ENCODE measurements around the gene ZNF225.
A peak's percentile ranks its signal among the peaks of the same experiment; 100 is the strongest.
"Not testable (repeated sequence)": the region's sequence is repeated elsewhere in the genome, so short reads cannot be mapped to it uniquely, and the experiment has no call there.

Gene ZNF225

GRCh38 chr19:44163789-44164188 is 50.6 kb downstream of the ZNF225 start:
- DNase-seq (ENCODE audit: low spot score) = no peak

DNA sequence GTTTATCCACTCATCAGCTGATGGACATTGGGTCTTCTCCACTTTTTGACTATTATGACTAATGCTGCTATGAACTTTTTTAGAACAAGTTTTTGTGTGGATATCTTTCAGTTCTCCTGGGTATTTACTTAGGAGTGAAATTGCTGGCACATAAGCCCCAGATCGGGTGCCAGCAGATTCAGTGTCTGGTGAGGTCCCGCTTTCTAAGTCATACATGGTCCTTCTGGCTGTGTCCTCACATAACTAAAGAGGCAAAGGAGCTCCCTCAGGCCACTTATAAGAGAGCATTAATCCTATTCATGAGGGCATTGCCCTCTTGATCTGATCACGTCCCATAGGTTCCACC is 51.1 kb downstream of the ZNF225 start:
- no peak for DNase-seq (ENCODE audit: low spot score)

DNA sequence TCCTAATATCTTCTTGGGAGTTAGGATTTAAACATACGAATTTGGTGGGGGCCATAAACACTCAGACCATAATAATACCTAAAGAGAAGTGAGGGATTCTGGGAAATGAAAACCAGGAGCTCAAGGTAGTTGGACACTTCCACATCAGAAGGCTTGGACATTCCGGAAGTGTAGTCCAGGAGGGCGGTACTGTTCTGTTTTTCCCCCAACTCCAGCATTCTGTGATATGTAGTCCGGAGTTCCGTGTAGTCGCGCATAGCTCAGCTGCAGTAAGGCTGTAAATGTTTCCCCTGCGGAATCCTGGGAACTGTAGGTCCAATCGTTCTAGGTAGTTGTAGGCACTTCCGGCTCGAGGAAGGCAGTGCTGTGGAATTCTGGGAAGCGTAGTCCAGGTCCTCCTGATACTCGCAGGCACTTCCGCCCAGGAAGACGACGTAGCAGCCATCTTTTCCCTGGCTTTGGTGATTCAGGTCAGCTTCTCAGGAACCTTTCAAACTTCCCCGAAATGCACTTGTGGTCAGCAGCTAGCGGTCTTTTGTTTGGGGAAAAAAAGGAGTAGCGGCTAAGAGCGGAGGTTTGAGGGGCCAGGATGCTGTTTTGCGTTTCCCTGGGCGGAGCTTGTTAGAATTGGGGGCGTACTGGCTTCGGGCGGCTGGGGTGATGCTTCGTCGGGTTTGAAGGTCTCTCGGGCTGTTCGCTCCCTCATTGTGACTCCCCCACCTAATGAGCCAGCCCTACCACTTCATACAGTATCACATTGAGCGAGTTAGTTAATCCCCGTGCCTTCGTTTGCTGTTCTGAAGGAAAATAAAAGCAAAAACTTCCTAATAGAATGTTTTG is 51.7 kb downstream of the ZNF225 start, which contains the start of gene ZNF226:
Gene ZNF226 (plus strand): TSS at position 428 of the 840 bp plus-strand sequence. CDS start 4,981 bp downstream, outside the sequence.
- DNase-seq (ENCODE audit: low spot score) = peak; percentile 70

DNA sequence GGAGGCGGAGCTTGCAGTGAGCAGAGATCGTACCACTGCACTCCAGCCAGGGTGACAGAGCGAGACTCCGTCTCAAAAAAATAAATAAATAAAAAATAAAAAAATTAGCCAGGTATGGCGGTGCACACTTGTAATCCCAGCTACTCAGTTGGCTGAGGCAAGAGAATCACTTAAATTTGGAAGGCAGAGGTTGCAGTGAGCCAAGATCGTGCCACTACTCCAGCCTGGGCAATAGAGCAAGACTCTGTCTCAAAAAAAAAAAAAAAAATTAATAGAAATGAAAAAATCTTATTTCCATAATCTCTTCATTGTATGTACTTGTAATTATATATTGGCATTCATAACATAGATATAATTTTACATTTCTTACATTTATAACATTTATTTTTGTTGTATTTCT is 57.5 kb downstream of the ZNF225 start:
- not testable (repeated sequence) for DNase-seq (ENCODE audit: low spot score)

- DNase-seq (ENCODE audit: low spot score) = no peak
Measured at GRCh38 chr19:44176590-44176989, 63.4 kb downstream of the ZNF225 start.

- no peak for DNase-seq (ENCODE audit: low spot score)
Measured at GRCh38 chr19:44180968-44181367, 67.8 kb downstream of the ZNF225 start.

GRCh38 chr19:44182145-44182544 is 68.9 kb downstream of the ZNF225 start:
- DNase-seq (ENCODE audit: low spot score) = no peak

Data from HuH-7.5 (cell line).